Right ventricle myocardium superior (tissue), 1 donor: ENCODE results near the gene ORAI2. TPM values are rescaled to one million over a fixed set of nuclear protein-coding genes. Genes with fewer than 3 reads are reported as not detected.
A peak's percentile ranks its signal among the peaks of the same experiment; 100 is the strongest.
"Not testable (repeated sequence)": the region's sequence is repeated elsewhere in the genome, so short reads cannot be mapped to it uniquely, and the experiment has no call there.

Experiments used
- ATAC-seq: fragments of 200-7000 bp; cut with Tn5 transposase; one replicate; pipeline ENCODE4 v1.9.1; 2020; ENCODE audit warnings: mild to moderate bottlenecking; ENCODE audit not compliant: poor library complexity
- DNase-seq: peaks from one replicate; pipeline ENCODE4 v3.0.0-alpha.2; 2020
- intact Hi-C: fragments of 100-400 bp; cut with DNase I; formaldehyde crosslinking; loops from one replicate; pipeline ENCODE4 v1.11.2; 2022
- microRNA-seq: library from miRNA; unstranded; fragments of <30 nt; microRNA quantifications from one replicate; pipeline ENCODE4 v1.2.0, GENCODE V29; 2020
- total RNA-seq: library from RNA; stranded (reverse); fragmentation: NEBNext Ultra II Directional; extraction: Animal tissue kit (Norgen Biotek cat#: 25700); gene quantifications from one replicate; pipeline ENCODE4 v1.2.1, GENCODE V29; 2021
- donor health status: DM: no; HTN: yes; CAD: no; lungs with severe emphysema.

The ORAI2 gene
- total RNA-seq, 1 donor from 2014 or later = 4.3 TPM

DNA sequence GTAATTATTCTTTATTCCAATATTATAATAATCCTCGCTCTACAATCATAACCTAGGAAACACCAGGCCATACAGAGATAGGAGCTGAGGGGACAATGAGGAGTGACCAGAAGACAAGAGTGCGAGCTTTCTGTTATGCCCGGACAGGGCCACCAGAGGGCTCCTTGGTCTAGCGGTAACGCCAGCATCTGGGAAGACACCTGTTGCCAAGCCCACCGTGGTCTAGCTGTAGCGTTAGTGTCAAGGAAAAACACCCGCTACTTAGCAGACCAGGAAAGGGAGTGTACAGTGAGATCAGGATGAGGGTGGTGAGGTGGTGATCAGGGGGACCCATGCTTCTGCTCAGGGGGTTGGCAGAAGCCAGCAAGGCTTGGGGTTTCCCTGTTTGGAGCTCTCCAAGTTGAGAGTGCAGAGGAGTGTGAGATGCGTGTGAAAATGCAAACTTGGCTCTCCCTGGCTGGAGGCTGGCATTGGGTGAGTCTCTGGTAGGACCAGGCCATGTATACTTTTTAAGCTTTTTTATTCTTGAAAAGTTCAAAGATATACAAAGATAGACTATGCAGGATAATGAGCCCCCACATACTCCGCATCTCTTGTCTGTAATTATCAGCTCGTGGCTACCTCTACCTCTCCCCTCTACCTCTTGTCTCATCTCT, 46.7 kb downstream of the ORAI2 start:
- DNase-seq (peak; percentile 65), ATAC-seq (peak; percentile 26)
- intact Hi-C loops = not testable (repeated sequence)

DNA sequence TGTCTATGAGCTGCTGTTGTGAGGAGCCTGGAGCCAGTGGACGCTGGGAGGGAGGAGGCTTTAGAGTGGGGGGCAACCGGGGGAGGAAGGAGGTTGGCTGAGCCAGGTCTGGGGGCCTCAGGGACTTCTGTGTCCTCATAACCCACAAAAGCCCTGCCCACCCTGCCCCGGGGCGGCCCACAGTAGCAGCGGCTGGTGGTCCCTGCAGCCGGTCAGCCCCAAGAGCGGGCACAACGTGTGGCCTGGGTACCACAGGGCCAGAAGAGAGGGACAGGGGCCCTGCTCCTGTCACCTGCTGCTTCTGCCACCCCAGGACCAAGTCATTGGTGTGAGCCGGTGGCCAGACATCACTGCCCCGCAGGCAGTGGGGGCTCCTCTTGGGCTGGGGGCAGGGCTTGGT, 48.6 kb downstream of the ORAI2 start:
- intact Hi-C loops, ATAC-seq: not testable (repeated sequence)
- DNase-seq = peak; percentile 34

DNA sequence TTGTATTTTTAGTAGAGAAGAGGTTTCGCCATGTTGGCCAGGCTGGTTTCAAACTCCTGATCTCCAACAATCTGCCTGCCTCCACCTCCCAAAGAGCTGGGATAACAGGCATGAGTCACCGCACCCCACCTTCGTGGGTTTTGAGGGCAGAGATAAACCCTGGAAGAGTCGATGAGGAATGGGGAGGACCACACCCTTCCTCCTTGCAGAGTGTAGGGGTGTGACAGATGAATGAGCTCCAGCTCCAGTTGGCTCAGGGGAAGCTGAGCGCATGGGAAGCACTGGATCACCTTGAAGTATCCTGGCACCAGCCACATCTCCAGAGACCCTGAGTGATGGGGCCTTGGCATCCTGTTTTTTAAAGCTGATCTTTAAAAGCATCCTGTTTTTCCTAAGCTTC, 50.9 kb downstream of the ORAI2 start:
- intact Hi-C loops, ATAC-seq, DNase-seq: not testable (repeated sequence)

DNA sequence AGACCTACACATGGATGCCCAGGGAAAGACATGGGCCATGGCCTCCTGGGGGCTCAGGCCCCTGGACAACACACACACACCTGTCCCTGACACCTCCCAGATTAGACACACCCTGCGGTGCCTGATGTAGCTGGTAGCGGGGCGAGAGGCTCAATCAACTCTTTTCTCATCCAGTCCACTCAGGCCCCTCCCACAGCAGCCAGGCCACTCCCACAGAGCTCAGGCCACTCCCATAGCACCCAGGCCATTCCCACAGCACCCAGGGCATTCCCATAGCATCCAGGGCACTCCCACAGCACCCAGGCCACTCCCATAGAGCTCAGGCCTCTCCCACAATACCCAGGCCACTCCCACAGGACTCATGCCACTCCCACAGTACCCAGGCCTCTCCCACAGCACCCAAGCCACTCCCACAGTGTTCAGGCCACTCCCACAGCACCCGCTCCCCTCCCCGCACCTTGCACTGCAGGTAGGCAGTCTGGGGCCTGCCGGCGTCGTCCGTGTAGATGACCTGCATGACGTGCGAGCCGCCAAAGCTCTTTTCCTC, 57.2 kb downstream of the ORAI2 start:
- intact Hi-C loops = not testable (repeated sequence)
- ATAC-seq (peak; percentile 33), DNase-seq (peak; percentile 60)

DNA sequence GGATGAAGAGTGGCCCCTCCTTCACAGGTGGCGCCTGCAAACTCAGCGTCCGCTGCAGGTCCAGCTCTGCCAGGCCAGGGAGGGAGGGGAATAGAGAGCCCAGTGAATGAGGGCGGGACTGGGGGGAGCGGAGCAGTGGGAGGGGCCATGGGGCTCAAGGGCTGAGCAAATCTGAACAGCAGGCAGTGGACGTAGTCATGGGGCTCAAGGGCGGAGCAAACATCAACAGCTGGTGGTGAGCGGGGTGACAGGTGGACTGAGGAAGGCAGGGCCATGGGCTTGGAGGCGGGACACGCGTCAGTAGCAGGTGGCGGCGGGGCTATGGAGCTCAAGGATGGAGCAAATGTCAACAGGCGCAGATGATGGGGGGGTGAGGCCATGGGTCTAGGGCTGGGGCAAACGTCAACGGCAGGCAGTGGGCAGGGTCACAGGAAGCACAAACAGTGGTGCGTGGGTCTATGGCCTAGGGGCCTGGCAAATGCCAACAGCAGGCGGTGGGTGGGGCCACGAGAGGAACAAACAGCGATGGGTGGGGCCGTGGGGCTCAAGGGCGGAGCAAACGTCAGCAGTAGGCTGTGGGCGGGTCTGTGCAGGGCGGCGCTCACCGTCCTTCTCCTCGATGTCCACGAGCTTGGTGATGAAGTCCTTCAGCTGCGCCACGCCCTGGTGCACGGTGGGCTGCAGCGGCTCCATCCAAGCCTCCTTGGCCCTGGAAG, 60.0 kb downstream of the ORAI2 start:
- ATAC-seq = peak; percentile 69

DNA sequence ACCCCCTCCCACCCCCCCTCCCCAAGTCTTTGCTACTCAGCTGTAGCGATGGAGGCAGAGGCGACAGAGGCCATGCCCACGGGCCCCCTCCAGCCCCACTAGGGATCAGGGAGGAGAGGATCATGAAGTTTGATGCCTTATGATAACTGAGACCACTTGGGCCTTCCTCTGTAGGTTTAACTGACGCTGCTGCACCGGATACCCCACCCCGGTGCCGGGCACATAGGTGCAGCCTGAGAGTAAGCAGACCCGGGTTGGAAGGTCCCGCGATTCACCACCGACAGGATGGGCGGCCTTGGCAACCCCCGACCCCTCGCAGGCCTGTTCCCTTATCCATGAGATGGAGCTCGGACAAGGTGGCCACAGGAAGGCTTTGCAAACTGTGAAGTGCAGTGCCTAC, 60.7 kb downstream of the ORAI2 start:
- ATAC-seq, intact Hi-C loops: not testable (repeated sequence)
- peak; percentile 46 for DNase-seq

More for the DNA sequence above, 60.0 kb downstream of the ORAI2 start:
- intact Hi-C loops = not testable (repeated sequence)
- peak; percentile 44 for DNase-seq

DNA sequence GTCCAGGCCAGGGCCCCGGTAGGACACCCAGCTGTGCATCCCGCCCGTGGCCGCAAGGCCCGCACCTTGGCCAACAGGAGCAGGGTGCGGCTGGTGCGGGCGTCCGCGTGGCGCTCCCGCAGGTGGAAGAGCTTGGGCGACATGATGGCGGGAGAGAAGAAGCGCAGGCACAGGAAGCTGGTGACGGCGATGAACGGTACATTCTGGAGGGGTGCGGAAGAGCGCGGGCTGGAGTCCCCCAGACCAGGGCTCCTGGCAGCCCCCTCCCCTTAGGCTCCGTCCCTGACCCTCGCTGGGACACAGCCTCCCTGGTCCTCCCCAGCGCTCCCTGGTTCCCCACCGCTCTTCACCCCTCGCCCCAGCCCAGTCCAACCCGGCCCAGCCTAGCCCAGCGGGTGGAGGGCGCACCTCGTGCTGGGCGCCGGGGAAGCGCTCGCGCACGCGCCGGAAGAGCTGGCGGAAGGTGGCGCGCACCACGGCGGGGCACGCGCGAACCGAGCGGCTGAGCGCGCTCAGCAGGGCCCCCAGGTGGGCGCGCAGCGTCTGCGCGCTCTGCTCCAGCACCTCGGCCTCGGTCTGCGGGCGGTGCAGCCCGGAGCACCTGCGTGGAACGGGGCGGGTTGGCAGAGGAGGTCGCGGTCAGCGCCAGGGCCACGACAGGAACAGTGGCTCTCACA, 61.2 kb downstream of the ORAI2 start:
- peak; percentile 65 for ATAC-seq
- DNase-seq, intact Hi-C loops: not testable (repeated sequence)

DNA sequence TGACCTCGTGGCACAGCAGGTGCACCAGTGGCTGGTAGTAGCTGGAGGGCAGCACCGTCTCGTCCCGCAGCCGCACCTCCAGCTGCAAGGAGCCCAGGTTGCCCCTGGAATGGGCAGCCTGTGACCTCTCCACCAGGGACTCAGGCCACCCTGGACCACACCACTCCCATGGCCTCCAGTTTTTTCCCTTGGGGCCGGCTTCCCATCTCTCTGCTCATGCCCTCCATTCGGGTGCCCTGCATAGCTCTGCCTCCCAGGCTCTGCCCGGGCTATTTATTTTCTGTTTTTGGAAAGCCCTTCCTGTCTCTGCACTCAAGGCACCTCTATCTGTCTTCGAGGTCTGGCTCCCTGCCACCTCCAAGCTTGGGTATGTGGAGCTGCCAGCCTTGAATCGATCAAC, 63.5 kb downstream of the ORAI2 start:
- intact Hi-C loops, ATAC-seq: not testable (repeated sequence)
- peak; percentile 40 for DNase-seq

DNA sequence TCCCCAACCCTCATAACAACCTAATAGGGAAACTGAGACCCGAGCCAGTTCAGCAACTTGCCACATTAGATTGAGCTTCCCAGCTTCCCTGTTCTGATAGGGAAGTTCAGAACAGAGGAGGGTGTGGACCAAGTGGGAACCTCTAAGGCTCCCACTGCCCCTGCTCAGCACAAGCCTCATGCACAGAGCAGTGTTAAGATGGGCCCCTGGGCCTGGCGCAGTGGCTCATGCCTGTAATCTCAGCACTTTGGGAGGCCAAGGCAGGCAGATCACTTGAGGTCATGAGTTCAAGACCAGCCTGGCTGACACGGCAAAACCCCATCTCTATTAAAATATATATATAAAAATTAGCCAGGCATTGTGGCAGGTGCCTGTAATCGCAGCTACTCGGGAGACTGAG, 63.9 kb downstream of the ORAI2 start:
- DNase-seq = peak; percentile 56
- ATAC-seq, intact Hi-C loops: not testable (repeated sequence)

DNA sequence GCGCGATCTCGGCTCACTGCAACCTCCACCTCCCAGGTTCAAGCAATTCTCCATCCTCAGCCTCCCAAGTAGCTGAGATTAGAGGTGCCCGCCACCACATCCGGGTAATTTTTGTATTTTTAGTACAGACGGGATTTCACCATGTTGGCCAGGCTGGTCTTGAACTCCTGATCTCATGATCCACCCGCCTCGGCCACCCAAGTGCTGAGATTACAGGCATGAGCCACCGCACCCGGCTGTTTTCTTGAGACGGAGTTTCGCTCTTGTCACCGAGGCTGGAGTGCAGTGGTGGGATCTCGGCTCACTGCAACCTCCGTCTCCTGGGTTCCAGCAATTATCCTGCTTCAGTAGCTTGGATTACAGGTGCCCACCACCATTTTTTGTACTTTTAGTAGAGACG, 64.9 kb downstream of the ORAI2 start:
- ATAC-seq, intact Hi-C loops: not testable (repeated sequence)
- DNase-seq = peak; percentile 36

DNA sequence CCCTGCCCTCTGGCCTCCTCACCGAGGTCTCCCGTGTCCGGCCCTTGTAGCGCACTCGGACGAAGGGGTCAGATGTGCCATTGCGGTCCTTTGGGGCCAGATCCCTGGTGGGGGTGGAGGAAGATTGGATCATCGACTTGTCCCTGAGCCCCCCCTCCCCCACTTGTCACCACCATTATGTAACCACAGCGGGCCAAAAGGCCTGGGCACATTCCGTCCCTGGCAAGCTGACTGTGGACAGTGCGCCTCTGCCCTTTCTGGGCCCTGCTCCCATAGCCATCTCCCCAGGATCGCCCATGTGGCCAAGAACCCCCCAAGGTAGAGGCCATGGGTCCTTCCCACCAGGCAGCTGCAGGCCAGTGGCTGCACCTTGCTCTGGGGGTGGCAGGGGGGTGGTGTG, 69.8 kb downstream of the ORAI2 start:
- intact Hi-C loops, DNase-seq: not testable (repeated sequence)
- ATAC-seq = peak; percentile 14

DNA sequence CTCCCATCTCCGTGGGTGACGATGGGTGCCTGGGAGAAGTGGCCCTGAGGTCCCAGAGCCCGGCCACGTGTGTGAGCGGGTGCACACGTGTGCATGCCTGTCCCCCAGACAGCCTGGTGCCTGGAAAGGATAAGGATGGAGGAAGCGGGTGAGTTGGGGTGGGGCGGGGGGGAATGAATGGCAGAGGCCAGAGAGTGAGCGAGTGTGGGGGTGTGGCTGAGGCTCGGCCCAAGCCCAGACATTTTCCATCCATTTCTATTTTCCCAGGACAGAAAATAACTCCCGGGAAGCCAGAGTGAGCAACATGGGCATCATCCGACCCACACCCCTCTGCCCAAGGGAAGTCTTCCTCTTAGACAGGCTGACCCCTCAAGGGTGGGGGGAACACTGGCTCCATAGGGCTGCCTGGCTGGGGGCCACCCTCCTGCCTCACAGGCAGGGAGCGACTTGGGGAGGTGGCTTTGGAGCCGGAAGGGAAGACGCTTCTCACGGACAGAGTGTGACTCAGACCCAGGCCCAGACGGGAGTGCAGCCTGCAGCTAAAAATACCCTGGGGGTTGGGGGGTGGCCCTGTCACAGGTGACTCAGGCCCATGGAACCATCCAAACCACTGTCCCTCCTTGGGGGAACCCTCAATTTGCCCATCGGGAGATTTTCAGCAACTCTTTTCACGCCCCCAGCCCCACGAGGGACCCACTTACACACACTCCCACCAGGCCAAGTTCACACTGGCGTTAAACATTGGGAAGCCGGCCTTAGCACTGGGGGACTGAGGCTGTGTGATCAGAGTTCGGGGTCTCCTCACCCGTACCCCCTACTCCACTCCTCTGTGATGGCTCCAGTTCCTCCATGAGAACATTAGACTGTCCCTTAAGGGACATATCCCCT, 72.2 kb downstream of the ORAI2 start:
- intact Hi-C loops, ATAC-seq: not testable (repeated sequence)
- DNase-seq = peak; percentile 26

Small RNA genes within 50 kb of the gene (microRNA-seq; reads per million reads assigned to microRNA genes)
- gene MIR4467 = not detected
- not detected for gene MIR5090
- not detected for gene MIR548O

Other genes with a start within 250 kb of the ORAI2 start
- gene SH2B2, start 146.7 kb upstream of the ORAI2 start, total RNA-seq = 0.67 TPM
- gene SPDYE6, start 77.1 kb upstream of the ORAI2 start, total RNA-seq = not detected
- gene PRKRIP1, start 37.2 kb upstream of the ORAI2 start, total RNA-seq = 9.8 TPM
- 5.3 TPM for gene ALKBH4, start 31.3 kb downstream of the ORAI2 start, total RNA-seq
- gene LRWD1, start 31.4 kb downstream of the ORAI2 start, total RNA-seq = 9.7 TPM
- gene POLR2J, start 45.3 kb downstream of the ORAI2 start, total RNA-seq = 51.3 TPM
- 9.3 TPM for gene RASA4B, start 84.2 kb downstream of the ORAI2 start, total RNA-seq
- gene UPK3BL2, start 110.1 kb downstream of the ORAI2 start, total RNA-seq = 4.4 TPM
- not detected for gene SPDYE2, start 117.7 kb downstream of the ORAI2 start, total RNA-seq
- gene POLR2J3, start 139.0 kb downstream of the ORAI2 start, total RNA-seq = 12.0 TPM
- gene RASA4, start 183.2 kb downstream of the ORAI2 start, total RNA-seq = 16.6 TPM
- gene UPK3BL1, start 209.2 kb downstream of the ORAI2 start, total RNA-seq = 12.2 TPM
- not detected for gene SPDYE2B, start 216.7 kb downstream of the ORAI2 start, total RNA-seq
- 1.7 TPM for gene POLR2J2, start 238.1 kb downstream of the ORAI2 start, total RNA-seq